Adrenal gland (tissue), 5 donors: Measurements from ENCODE around the gene PHKB.

Experiments used
- CTCF ChIP-seq, 6 experiments: fragments of 450-650 bp in 4 of 6; fragments of 200-600 bp in 2 of 6; sonication (generic) in 1 of 6; IDR thresholded peaks; 1 replicate in 5 of 6; 2 replicates in 1 of 6; pipeline versions ENCODE4 v1.5.1 to v1.8.0; 2016 to 2021; ENCODE audit warnings: antibody characterized with exemption in 6 of 6, mild to moderate bottlenecking in 2 of 6, moderate library complexity in 1 of 6
- POLR2A ChIP-seq, 2 donors: fragments of 450-650 bp; IDR thresholded peaks; one replicate each; pipeline ENCODE4 v1.6.1; 2017; ENCODE audit warnings: antibody characterized with exemption in 2 of 2, mild to moderate bottlenecking in 2 of 2, moderate library complexity in 1 of 2
- donor health status: DM: no; HTN: no; CAD: no.

GRCh38 chr16:47574091-47575054, 113.2 kb downstream of the PHKB start:
- no peak for TF ChIP-seq CTCF (IDR thresholded peaks at IDR 0.05)
- TF ChIP-seq POLR2A (IDR thresholded peaks at IDR 0.05), result no peak
